HG03520 (cell line): ENCODE measurements around the gene RCAN3.
"Not testable (repeated sequence)": the region's sequence is repeated elsewhere in the genome, so short reads cannot be mapped to it uniquely, and the experiment has no call there.

ENCODE experiments used
- ATAC-seq: cut with Tn5 transposase; IDR thresholded peaks from one replicate; pipeline ENCODE4 v1.9.1; 2021; ENCODE audit warnings: mild to moderate bottlenecking, moderate library complexity; ENCODE audit not compliant: unreplicated experiment

Gene RCAN3

DNA sequence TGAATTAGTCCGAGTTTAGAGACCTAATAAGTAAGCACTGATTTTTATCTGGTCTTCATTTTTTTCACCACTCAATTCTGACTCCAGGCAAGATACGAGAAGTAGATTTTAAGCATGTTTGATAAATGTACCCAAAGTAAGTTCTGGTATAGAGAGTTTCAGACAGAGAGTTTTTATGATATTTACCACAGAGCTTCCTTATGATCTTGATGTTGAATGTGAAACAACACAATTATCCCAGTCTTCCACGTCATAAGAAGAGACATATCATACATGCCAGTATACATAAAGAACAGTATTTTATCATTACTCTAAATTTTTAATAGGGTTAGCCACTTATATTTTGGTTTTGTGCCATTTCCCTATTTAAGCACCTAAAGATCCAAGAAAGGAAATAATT, 45.4 kb downstream of the RCAN3 start:
- ATAC-seq: no peak

DNA sequence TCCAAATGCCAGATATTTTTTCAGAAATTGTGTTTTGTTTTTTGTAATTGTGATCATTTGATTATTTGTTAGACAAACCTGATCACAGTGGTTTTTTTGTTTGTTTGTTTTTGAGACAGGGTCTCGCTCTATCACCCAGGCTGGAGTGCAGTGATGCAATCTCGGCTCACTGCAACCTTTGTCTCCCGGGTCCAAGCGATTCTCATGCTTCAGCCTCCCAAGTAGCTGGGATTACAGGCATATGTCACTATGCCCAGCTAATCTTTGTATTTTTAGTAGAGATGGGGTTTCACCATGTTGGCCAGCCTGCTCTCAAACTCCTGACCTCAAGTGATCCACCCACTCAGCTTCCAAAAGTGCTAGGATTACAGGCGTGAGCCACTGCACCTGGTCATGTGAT, 46.6 kb downstream of the RCAN3 start:
- ATAC-seq: not testable (repeated sequence)

DNA sequence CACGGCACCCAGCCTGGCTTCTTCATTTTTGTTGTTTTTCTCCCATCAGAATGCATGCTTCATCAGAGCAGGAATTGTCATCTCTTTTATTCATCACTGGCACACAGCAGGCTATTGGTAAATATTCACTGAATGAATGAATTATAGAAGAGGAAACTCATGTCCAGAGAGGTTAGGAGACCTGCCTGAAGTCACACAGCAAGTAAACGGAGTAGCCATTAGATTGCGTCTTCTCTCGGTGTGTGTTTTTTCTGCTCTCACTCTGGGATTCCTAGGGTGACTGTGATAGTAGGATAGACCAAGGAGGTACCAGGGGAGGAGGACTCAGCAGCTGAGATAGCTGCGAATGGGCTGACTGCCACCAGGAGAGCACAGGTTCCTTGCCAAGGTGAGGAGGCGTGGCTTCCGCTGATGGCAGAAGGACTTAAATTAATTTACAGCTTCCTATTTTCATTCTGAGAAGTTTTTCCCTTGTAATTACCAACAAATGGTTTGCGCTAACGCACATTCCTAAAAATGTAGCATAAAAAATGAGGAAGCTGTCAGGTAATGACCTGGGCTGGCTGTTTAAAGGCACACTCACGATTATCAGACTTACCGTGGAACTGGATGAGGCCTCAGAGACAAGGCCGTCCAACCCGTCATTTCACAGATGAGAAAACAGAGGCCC, 48.8 kb downstream of the RCAN3 start:
- no peak for ATAC-seq

DNA sequence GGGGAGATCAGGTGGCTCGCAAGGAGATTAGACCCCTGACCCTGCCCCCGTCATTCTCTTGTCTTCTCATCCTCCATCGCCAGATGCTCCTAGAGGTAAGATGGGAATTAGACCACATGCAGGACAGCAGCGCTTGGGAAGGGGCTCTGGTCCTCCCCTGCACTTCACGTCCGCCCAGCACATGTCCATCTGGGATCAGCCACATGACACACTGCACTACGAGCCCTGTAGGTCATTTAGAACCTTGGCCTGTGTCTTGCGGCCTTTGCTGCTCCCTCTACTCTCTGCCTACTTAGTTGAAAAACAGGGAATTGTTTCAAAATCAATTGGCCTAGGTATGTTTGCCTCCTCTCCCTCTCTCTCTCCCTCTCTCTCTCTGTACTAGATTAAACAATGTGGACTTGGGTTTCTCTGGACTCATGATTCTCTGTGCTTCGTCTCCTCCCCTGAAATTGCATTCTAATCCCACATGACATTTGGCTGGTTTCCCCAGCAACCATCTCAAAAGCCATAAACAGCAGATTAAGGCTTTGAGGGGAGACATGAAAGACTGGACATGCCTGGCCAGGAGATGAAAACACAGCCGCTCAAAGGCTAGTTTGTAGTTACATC, 49.4 kb downstream of the RCAN3 start:
- ATAC-seq: no peak

DNA sequence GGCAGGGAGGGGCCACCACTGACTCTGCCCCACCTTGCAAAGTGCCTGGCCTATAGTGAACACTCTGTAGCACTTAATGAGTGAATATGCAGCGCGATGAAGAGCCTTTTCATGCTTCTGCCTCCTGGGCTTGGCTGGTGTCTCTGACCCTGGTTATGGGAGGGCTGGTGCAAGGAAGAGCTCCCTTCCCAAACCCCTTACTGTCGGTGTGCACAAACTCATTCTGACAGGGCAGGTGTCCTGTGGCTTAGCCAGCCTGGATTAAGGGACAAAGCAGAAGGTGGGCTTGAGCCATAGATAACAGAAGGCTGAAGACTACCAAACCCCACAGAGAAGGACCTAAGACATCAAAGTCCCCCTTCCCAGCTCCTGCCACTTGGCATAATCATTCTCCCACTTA, 51.3 kb downstream of the RCAN3 start:
- ATAC-seq: no peak

DNA sequence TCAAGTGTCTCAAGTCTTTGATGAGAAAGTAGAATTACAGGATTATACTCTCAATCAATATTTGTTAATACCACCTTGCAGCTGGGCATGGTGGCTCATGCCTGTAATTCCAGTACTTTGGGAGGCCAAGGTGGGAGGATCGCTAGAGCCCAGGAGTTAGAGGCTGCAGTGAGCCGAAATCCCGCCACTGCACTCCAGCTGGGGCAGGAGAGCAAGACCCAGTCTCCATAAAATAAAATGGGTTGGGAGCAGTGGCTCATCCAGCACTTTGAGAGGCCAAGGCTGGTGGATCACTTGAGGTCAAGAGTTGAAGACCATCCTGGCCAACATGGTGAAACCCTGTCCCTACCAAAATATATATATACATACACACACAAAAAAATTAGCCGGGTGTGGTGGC, 52.1 kb downstream of the RCAN3 start:
- no peak for ATAC-seq

DNA sequence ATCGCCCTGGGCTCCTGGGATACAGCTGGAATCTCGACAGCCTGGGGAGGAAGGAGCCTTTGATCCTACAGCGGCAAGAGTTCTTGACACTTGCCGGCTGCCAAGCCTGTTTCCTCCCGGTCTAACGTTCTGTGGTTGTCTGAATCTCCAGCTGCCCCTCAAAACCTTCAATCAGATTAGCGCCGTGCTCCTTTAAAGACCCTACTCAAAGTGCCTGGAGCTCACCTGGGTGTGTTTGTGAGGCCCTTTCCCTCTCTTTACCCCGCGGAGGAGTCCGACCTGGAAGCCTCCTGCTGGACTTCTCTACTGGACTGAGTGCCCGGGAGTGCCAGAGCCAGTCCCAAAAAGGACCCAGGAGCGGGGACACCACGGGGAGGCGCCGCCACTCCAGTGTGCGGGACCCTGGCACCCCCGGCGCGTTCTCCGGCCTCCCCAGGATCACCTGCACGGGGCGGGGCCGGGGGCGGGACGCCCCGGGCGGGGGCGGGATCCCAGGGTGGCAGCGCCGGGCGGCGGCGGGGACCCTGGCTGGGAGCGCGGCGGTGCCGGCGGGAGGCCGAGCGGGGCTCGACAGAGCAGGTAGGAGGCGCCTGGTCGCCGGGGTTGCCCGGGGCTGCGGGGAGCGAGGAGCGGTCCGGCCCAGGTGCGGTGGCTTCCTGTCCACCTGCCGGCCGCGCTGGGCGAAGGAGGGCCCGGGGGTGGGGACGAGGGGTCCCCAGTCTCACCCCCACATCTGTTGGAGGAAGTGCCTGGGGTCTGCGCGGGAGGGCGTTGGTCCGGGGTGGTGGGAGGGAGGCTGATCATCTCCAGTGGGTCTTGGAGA, 53.2 kb downstream of the RCAN3 start, which contains the start of gene NCMAP:
Gene NCMAP (plus strand): TSS at position 497 of the 823 bp plus-strand sequence. CDS start 39,344 bp downstream, outside the sequence.
- ATAC-seq: no peak

DNA sequence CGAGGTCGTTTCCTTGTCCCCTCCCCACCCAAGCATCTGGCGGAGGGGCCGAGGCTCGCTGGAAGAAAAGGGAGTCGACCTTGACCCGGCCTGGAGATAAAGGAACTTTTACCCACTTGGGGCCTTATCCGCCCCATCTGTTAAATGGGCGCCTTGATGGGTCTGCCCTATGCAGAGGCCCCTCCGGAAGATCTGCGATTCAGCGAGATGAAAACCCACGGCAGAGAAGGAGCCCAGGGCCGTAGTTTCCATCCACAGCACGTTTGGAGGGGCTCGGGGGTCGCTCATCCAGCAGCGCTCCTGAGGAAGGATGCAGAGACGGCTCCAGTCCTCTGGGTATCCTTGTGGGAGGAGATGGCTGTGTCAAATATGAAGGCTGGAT, 53.8 kb downstream of the RCAN3 start:
- no peak for ATAC-seq

DNA sequence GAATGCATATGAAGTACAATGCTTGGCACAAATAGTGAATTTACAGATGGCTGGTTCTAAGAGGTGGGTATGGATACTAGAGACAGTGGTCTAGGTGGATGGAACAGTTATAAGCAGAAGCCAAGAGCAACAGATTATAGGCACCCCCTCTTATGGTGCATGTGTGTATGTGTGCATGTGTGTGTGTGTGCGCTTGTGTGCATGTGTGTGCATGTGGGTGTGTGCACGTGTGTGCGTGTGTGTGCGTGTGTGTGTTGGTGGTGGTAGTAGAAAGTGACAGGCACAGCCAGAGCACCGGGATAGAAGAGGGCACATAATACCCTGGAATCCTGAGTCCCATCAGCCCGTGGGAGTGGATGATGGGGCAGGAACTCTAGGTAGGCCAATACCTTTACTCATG, 54.6 kb downstream of the RCAN3 start:
- no peak for ATAC-seq

DNA sequence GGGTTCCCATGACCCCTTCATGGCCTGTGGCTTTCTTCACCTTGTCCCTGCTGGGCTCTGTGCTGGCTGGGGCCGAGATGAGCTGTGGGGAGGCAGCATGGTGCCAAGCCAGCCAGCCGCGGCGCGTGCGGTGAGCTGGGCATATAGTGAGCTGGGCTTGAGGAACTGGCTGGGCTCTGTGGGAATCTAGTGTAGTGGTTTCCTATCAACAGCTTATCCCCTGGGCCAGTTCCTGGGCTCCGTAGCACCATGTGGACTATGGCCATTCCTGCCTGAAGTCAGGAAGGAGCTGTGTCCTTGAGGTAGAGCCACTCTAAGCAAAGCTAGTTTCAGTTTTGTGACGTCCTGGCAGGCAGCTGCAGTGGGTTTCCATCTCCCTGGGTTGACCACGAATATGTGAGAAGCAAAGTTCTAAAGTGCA, 55.1 kb downstream of the RCAN3 start:
- no peak for ATAC-seq

DNA sequence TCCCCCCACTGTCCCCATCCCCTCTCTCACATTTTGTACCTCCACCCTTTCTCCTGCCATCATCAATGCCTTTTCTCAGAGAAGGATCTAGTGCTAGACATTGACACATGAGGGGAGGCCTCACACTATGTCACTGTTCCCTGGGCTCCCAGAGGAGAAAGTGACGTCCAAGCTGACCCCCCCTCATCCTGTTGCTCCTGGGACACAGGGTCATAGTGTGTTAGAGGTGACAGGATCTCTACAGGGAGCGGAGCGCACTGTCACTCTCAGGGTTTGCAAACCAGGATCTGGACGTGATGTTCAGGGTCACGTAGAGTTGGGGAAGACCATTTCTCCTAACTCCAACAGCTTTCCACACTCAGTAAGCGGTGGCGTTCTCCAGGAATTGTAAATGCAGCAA, 55.8 kb downstream of the RCAN3 start:
- no peak for ATAC-seq

DNA sequence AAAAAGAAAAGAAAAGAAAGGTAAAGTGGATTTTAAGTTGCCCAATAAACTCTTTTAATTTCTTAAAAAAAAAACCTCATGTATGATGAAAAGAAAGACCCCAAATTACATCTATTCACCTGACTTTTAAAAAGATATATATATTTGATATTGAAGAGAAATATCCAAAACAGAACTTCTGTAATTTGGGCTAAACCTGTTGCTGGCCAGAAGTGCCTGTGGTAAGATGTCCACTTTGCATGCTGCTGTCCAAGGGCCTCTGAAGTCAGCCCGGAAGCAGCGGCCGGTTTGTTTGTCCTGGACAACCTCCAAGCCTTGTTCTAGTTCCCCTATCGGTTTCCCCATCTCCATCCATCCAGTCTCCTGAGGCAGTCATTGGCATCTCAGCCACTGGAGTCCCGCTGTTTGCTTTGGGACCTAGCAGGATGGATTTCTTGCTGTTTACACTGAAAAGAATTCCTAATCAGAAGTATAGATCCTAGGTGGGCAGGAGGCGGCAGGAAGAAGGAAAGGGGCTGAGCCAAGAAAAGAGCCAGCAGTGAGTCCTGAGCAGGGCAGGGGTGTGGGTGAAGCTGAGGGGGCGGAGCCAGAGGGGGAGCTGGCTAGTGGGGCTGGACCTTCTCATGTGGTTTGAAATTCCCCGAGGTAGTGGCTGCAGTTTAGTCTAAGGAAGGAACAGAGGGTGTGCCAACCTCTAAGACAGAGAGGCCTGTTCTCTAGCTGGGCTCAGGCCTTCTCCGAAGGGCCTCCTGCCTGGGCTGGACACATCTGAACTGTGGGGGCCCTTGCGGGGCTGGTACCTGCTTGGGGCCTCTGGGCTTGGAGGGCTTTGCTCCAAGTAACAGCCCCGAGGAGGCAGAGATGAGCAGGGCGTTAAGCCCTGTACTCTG, 56.5 kb downstream of the RCAN3 start:
- no peak for ATAC-seq

DNA sequence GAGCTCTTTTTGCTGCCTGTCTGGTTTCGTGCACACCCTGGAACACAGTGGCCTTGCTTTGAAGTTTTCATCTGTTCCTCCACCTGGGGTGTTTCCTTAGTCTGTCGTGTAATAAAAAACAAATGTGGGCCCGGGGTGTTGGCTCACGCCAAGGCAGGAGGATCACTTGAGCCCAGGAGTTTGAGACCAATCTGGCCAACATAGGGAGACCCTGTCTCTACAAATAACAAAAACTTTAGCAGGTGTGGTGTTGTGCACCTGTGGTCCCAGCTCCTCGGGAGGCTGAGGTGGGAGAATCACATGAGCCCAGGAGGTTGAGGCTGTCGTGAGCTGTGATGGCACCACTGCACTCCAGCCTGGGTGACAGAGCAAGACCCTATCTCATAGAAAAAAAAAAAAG, 57.7 kb downstream of the RCAN3 start:
- no peak for ATAC-seq

DNA sequence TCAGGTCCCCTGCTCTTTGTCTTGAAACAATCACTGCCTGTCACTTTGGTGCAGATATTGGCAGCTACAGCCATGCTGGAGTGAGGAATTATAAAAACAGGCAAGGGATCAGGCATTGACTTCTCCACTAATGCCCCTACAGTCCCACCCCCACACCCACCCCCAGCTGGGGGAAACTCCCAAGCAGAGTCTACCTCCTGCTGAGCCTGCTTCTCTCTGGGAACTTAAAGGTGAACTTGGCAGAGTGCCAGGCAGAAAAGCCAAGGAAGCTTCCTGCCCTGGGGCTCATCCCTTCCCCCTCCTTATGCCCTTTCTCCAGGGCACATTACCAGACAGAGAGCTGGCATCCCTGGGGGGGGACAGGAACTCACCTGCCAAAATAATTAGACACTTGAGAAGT, 60.0 kb downstream of the RCAN3 start:
- ATAC-seq: no peak

DNA sequence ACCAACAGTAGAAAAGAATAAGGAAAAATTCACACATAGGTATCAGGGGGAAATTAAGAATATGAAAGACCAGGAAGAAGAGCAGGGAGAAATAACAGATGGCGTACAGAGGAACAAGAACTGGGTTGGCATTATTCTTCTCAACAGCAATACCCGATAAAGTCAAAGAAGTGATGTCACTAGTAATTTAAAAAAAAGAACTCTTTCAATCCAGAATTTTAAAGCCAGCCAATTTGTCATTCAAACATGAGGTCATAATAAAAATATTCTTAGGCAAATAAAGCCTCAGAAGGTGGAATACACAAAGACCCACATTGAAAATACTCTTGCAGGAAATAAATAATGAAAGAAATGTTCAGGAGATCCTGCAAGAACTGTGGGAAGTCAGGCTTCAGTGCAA, 62.1 kb downstream of the RCAN3 start:
- ATAC-seq: no peak

DNA sequence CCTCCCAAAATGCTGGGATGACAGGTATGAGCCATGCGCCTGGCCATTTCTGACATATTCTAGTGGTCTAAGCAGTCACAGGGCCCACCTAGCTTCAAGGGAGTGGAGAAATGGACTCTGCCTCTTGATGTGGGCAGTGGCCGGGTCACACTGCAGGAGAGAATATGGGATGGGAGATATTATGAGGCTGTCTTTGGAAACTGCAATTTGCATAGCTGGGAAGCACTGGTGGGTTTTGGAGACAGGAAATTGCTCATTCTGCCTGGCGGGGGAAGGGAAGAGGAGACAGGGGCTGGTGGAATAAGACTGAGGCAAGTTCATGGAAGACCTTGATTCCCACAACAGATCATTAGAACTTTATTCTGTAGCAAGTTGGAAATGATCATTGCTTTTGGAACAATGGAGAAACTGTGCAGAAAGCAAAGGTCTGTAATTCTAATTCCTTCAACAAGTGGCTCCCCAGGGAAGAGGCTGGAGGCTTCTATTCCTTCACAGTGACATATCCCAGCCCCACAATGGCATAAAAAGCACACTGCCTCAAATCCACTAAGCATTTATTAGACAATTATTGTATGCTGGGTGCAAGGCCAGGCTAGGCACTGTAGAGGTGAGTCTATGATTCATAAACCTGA, 63.7 kb downstream of the RCAN3 start:
- no peak for ATAC-seq

DNA sequence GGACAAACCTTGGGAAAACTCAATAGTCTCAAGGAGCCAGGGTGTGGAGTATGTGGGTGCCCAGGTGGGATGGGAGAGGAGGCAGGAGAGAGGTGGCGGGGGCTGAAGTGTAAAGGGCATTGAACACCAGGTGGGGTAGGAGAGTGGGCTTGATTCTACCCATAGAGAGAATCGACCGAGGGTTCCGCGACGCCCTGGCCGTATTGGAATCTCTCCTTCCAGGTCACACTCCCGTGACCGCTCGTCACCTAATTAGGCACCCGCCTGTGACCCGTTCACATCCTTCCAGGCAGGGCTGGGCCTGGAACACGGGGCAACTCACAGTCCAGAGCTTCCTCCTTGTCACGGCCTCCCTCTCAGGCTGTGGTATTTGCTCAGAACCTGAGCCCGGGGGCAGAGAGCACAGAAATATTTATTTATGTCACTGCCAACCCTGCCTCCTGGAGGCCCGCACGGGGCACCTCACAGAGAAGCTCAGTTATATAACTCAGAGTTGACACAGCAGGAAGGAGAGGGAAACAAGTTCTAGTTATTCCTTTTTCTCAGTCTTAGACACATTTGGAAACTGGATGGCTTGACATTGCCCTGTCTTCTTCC, 65.3 kb downstream of the RCAN3 start:
- ATAC-seq: no peak

DNA sequence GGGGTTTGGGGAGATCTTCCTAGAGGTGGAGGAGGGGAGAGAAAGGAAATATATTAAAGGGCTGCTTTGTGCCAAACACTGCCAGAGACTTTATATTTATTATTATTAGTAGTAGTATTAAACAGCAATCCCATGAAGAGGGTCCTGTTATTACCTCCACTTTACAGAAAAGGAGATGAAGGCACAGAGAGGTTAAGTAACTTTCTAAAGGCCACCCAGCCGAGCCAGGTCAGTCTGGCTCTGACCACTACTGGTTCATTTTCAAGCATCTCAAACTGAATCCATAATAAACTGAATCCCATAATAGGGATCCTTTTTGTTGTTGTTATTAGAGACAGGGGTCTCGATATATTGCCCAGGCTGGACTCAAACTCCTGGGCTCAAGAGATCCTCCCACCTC, 65.8 kb downstream of the RCAN3 start:
- no peak for ATAC-seq

DNA sequence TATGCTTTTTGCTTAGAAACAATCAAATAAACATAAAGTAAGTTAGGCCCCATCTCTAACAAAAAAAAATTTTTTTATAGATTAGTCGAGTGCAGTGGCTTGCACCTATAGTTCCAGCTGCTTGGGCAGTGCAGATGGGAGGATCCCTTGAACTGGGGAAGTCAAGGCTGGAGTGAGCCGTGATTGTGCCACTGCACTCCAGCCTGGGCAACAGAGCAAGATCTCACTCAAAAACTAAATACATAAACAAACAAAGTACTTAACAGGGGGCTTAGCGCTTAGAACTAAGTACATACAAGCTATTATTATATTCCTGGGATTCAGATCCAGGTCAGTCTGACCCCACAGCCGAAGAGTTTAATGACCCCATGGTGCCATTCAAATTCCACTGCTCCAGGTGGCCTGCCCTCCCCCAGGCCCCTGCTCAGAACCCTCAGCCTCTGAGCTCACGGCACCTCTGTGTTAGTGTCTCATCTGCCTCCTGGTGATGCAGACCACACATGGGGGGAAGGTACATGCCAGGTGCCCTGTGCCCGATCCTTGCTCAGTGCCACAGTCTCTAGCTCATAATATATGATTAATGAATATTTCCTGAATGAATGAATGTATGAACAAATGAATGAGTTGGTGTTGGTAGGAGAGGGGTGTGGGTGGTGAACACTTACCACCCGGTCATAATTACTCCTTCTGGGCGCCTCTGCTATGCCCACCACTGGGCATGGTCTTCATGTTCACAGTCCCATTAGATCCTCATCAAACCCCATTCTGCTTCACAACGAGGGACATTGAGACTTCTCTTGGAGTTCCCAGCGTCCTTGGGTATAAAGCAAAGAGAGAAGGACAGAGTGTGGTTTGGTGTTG, 67.9 kb downstream of the RCAN3 start:
- ATAC-seq: no peak
